ENCODE measurements around the gene NOL4L. TPM values are rescaled to one million over a fixed set of nuclear protein-coding genes. Genes with fewer than 3 reads are reported as not detected.

NOL4L gene
- total RNA-seq, 1 donor from 2014 or later, result 11.9 TPM

- H2AFZ ChIP-seq (replicated peaks), result no peak overlapping the region
- H4K20me1 ChIP-seq (ENCODE audit: low read depth), result peaks cover 30% of the 10 kb centered on the region
- peak overlapping the region; percentile 57 for H3K4me3 ChIP-seq
- no peaks in the 10 kb centered on the region for H3K79me2 ChIP-seq (ENCODE audit: low read depth)
- no peaks in the 10 kb centered on the region for H3K9me3 ChIP-seq (ENCODE audit: low read depth)
- peak overlapping the region; percentile 89 for H3K4me3 Mint-ChIP-seq
- DNase-seq (ENCODE audit: low spot score), result peak; percentile 39
- peaks cover 17% of the 10 kb centered on the region for H3K27me3 Mint-ChIP-seq (ENCODE audit: insufficient read depth, low read depth)
- peaks cover 33% of the 10 kb centered on the region for H3K27me3 ChIP-seq
- TF ChIP-seq, protein P1, sequence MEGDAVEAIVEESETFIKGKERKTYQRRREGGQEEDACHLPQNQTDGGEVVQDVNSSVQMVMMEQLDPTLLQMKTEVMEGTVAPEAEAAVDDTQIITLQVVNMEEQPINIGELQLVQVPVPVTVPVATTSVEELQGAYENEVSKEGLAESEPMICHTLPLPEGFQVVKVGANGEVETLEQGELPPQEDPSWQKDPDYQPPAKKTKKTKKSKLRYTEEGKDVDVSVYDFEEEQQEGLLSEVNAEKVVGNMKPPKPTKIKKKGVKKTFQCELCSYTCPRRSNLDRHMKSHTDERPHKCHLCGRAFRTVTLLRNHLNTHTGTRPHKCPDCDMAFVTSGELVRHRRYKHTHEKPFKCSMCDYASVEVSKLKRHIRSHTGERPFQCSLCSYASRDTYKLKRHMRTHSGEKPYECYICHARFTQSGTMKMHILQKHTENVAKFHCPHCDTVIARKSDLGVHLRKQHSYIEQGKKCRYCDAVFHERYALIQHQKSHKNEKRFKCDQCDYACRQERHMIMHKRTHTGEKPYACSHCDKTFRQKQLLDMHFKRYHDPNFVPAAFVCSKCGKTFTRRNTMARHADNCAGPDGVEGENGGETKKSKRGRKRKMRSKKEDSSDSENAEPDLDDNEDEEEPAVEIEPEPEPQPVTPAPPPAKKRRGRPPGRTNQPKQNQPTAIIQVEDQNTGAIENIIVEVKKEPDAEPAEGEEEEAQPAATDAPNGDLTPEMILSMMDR (IDR thresholded peaks at IDR 0.05), result no peak
- TF ChIP-seq EZH2 (IDR thresholded peaks at IDR 0.05) (peak; percentile 10), EZH2phosphoT487 (IDR thresholded peaks at IDR 0.05) (no peak)
- H3K27ac Mint-ChIP-seq, result no peak overlapping the region
- H3K4me1 Mint-ChIP-seq, result peaks cover 55% of the 10 kb centered on the region
- H3F3A ChIP-seq (ENCODE audit: low read depth), result peaks cover 35% of the 10 kb centered on the region
- no peak overlapping the region for H3K27ac ChIP-seq
- H3K4me1 ChIP-seq, result peaks cover 41% of the 10 kb centered on the region
- H3K9me3 Mint-ChIP-seq, result no peaks in the 10 kb centered on the region
- H3K4me2 ChIP-seq, result peak overlapping the region; percentile 93
- H3K9ac ChIP-seq, result no peak overlapping the region
- H3K36me3 ChIP-seq, result no peaks in the 10 kb centered on the region
- H3K36me3 Mint-ChIP-seq, result peaks cover under 1% of the 10 kb centered on the region
Observed at GRCh38 chr20:32536851-32537656, 48.1 kb downstream of the NOL4L start.

DNA sequence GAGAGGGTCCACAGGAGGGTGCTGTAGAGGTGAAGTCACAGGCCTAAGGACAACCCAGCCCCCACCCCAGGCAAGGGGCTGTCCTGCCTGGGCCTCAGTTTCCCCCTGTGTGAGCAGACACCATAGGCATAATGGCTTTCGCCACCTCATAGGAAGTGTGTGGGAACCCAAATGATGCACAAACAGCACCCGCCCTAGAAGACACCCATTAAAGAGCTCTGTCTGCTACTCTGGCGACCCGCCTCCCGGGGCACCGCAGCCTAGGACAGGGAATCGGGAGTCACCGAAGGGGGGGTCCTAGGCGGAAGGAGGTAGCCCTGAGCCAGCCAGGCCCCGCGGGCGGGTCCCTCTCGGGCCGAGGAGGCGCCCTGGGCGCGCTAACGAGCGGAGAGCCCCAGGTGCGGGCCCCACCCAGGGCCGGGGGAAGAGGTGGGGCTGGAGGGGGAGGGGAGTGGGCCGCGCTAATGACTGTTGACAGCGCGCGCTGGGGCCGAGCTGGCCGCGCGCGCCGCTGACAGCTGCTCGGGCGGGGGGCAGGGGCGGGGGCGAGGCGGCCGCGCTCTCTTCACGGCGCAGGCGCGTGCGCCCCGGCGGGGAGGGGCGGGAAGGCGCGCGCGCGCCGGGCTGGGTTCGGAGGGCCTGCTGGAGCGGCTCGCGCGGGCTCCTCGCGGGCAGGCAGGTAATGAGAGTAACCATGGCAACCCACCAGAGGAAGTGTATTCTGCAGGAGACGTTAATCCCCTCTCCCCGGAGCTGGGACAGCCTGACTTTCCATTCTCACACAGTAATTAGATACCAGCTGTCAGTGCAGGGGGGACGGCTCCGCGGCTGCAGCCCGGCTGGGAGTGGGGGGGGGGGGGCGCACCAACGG is 48.9 kb downstream of the NOL4L start:
- no peaks in the 10 kb centered on the region for H3K9me3 ChIP-seq (ENCODE audit: low read depth)
- peaks cover 35% of the 10 kb centered on the region for H3F3A ChIP-seq (ENCODE audit: low read depth)
- no peaks in the 10 kb centered on the region for H3K79me2 ChIP-seq (ENCODE audit: low read depth)
- no peaks in the 10 kb centered on the region for H3K36me3 ChIP-seq
- peaks cover 33% of the 10 kb centered on the region for H3K27me3 ChIP-seq
- Mint-ChIP-seq H3K27me3 (ENCODE audit: insufficient read depth, low read depth) (peaks cover 13% of the 10 kb centered on the region), H3K4me3 (peak overlapping the region; percentile 70), H3K27ac (no peak overlapping the region), H3K4me1 (peaks cover 50% of the 10 kb centered on the region), H3K36me3 (peaks cover 2% of the 10 kb centered on the region), H3K9me3 (no peaks in the 10 kb centered on the region)
- no peak overlapping the region for H2AFZ ChIP-seq (replicated peaks)
- TF ChIP-seq, protein P1 (IDR thresholded peaks at IDR 0.05), result peak; percentile 16
- TF ChIP-seq EZH2 (IDR thresholded peaks at IDR 0.05), result no peak
- H3K4me2 ChIP-seq, result peak overlapping the region; percentile 93
- H3K4me3 ChIP-seq, result peak overlapping the region; percentile 57
- peaks cover 21% of the 10 kb centered on the region for H4K20me1 ChIP-seq (ENCODE audit: low read depth)
- peaks cover 32% of the 10 kb centered on the region for H3K4me1 ChIP-seq
- H3K9ac ChIP-seq, result no peak overlapping the region
- peak; percentile 97 for DNase-seq (ENCODE audit: low spot score)
- H3K27ac ChIP-seq, result no peak overlapping the region

DNA sequence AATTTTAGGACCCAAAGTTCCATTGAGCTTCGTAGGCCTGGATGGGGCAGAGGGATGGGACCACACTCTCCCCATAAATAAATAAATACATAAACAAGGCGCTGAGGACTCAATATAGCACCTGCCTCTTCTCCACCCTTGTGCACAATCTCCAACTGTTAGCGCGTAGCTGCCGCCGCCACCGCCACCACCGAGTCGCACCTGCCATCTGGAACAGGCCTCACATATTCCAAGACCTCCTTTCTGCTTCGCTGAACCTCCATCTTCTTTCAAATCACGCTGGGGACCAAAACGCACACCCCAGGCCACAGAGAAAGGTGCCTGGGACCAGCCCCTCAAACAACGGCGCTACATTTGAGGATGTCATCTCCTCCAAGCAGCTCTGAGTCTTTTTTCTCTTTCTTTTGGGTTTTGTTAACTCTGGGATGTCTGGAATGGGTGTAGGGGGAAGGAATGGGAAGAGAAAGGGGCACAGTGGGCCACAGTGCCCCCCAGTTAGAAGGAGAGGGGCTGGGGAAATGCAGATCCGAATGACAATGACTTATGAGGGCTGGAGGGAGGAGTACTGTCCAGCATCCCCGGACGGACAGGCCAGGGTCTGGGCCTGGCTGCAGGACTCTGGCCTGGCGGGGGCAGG is 49.7 kb downstream of the NOL4L start:
- Histone ChIP-seq H3K4me3 (peak overlapping the region; percentile 57), H3K9me3 (ENCODE audit: low read depth) (no peaks in the 10 kb centered on the region), H3K9ac (no peak overlapping the region), H3K27ac (no peak overlapping the region), H3K36me3 (no peaks in the 10 kb centered on the region), H3K4me2 (peak overlapping the region; percentile 93), H4K20me1 (ENCODE audit: low read depth) (peaks cover 21% of the 10 kb centered on the region), H3K27me3 (peaks cover 33% of the 10 kb centered on the region), H3K4me1 (peaks cover 31% of the 10 kb centered on the region), H3F3A (ENCODE audit: low read depth) (peaks cover 35% of the 10 kb centered on the region), H3K79me2 (ENCODE audit: low read depth) (no peaks in the 10 kb centered on the region), H2AFZ (replicated peaks) (no peak overlapping the region)
- Mint-ChIP-seq H3K36me3 (peaks cover 2% of the 10 kb centered on the region), H3K4me3 (peak overlapping the region; percentile 70), H3K9me3 (no peaks in the 10 kb centered on the region), H3K27me3 (ENCODE audit: insufficient read depth, low read depth) (peaks cover 13% of the 10 kb centered on the region), H3K27ac (peak overlapping the region; percentile 6), H3K4me1 (peaks cover 46% of the 10 kb centered on the region)
- peak; percentile 47 for DNase-seq (ENCODE audit: low spot score)
- no peak for TF ChIP-seq EZH2phosphoT487 (IDR thresholded peaks at IDR 0.05)
- no peak for TF ChIP-seq EZH2 (IDR thresholded peaks at IDR 0.05)
- TF ChIP-seq, protein P1 (IDR thresholded peaks at IDR 0.05), result no peak

Data from neural progenitor cell (in vitro differentiated cells).